ENCODE measurements around the gene RASGRF1.

Gene RASGRF1

DNA sequence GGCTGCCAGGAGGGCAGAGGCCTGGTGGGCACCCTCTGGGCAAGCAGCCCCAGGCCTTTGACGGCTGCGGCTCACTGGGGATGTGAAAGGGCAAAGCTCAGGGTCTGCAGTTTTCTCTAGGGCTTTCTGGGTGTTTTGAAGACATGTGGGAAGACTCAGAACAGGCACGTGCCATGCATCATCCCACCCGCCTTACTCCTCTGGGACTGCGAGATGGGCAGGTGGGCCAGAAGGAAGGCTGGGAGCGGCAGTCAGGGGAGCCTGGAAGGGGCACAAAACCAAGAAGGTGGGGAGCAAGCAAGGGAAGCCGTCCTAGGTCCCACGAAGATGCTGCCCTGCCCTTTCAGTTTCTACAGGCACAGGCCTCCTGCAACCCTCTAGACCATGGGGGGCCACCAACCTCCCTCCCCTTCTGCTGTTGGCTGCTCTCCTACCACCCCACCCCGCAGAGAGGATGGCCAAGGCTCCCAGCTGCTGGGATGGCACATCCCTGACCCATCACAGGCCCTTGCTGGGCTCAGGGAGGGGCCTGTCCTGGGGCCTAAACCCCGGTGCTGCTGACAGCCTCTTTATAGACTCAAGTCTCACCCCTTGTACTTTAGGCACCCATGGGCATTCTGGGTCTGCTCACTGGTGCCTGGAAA, 73.9 kb downstream of the RASGRF1 start:
- H3K4me3 ChIP-seq (ENCODE audit: low read length), result no peak overlapping the region

DNA sequence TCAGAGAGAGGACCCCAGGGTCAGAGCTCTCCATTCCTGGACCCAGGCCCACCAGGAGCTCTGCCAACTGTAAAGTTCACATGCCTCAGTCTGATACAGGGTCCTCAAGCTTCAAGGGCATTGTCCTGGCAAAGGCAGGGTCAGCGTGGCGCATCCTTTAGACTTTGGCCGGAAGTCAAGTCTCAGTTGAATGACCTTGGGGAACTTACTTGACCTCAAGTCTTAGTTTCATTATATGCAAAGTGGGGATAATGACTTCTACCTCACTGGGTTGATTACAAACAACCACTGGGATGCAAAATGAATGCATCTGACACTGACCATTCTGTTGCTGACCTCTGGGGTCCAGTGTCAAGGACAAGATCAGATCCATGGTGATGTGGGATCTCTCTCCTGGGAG, 75.2 kb downstream of the RASGRF1 start:
- TF ChIP-seq, protein P1, sequence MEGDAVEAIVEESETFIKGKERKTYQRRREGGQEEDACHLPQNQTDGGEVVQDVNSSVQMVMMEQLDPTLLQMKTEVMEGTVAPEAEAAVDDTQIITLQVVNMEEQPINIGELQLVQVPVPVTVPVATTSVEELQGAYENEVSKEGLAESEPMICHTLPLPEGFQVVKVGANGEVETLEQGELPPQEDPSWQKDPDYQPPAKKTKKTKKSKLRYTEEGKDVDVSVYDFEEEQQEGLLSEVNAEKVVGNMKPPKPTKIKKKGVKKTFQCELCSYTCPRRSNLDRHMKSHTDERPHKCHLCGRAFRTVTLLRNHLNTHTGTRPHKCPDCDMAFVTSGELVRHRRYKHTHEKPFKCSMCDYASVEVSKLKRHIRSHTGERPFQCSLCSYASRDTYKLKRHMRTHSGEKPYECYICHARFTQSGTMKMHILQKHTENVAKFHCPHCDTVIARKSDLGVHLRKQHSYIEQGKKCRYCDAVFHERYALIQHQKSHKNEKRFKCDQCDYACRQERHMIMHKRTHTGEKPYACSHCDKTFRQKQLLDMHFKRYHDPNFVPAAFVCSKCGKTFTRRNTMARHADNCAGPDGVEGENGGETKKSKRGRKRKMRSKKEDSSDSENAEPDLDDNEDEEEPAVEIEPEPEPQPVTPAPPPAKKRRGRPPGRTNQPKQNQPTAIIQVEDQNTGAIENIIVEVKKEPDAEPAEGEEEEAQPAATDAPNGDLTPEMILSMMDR (conservative IDR thresholded peaks at IDR 0.05; ENCODE audit: low read depth, low read length), result no peak
- no peak overlapping the region for H3K4me3 ChIP-seq (ENCODE audit: low read length)
- DNase-seq (ENCODE audit: low read depth), result no peak

More for the DNA sequence above, 73.9 kb downstream of the RASGRF1 start:
- TF ChIP-seq, protein P1 (conservative IDR thresholded peaks at IDR 0.05; ENCODE audit: low read depth, low read length), result no peak
- no peak for DNase-seq (ENCODE audit: low read depth)

DNA sequence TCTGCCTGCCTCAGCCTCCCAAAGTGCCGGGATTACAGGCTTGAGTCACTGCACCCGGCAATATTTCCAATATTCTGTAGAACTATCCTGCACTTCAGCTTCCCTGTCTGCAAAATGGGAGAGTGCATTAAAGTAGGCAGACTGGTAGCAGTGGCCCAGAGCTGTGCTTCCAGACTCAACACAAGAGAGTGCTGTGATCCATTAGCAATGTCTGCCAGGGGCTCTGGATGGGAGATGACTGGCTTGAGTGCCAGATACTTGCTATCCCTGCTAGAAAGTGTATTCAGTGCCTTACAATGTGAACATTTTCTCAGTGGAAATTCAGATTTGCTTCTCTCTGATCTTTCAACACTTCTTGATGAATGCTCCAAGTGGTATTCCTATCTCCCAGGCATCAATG, 80.3 kb downstream of the RASGRF1 start:
- no peak overlapping the region for H3K4me3 ChIP-seq (ENCODE audit: low read length)
- TF ChIP-seq, protein P1 (conservative IDR thresholded peaks at IDR 0.05; ENCODE audit: low read depth, low read length), result no peak
- DNase-seq (ENCODE audit: low read depth), result no peak

DNA sequence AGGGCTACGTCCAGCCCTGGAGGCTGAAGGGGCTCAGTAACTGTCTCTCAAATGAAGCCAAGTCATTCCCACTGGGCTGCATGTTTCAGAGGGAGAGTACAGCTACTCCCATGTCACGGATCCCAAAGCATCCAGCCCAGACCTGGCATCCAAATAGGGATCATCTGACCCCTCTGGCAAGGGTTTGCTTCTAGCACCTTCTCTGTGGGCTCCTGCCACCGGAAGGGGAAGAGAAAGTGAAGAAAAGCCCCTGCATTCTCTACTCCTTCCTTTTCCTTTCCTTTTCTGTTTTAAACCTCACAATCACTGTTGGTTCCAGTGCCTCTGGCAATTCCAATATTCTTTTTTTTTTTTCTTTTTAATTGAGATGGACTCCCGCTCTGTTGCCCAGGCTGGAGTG, 81.2 kb downstream of the RASGRF1 start:
- no peak for DNase-seq (ENCODE audit: low read depth)
- H3K4me3 ChIP-seq (ENCODE audit: low read length), result no peak overlapping the region
- TF ChIP-seq, protein P1 (conservative IDR thresholded peaks at IDR 0.05; ENCODE audit: low read depth, low read length), result no peak

DNA sequence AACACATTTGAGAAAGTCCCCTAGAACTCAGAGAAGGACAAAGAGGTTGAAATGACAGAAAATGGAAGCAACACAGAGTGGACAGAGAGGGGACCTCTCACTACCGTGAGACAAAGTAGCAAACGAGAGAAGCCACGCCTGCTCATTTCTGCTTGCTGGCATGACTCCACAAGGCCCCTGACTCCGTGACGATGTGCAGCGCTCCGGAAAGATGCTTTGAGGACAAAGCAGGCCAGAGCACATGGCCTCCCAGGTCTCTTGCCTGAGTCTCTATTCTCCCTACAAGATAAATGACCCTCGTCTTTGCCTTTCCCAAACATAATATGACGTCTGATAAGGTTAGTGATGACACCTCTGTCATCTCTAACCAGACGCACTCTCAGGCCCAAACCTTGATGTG, 81.9 kb downstream of the RASGRF1 start:
- TF ChIP-seq, protein P1 (conservative IDR thresholded peaks at IDR 0.05; ENCODE audit: low read depth, low read length), result no peak
- no peak for DNase-seq (ENCODE audit: low read depth)
- no peak overlapping the region for H3K4me3 ChIP-seq (ENCODE audit: low read length)

DNA sequence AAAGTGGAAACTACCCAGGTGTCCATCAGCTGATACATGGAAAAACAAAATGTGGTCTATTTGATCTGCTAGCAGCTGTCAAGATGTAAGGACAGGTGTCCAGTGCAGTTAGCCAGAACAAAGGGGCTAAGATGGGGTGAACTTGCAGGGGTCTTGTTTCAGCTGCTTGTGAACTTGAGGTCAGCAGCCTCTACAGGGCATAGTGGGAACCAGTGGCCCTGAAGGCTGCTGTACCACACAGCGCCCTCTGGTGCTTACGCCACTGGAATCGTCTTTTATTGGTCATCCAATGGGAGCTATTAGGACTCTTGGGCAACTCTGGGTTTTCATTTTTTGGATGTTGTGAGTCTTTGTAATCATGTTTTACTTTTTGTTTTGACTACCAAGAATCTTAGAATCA, 83.5 kb downstream of the RASGRF1 start:
- TF ChIP-seq, protein P1 (conservative IDR thresholded peaks at IDR 0.05; ENCODE audit: low read depth, low read length), result peak; percentile 57
- DNase-seq (ENCODE audit: low read depth), result no peak
- no peak overlapping the region for H3K4me3 ChIP-seq (ENCODE audit: low read length)

DNA sequence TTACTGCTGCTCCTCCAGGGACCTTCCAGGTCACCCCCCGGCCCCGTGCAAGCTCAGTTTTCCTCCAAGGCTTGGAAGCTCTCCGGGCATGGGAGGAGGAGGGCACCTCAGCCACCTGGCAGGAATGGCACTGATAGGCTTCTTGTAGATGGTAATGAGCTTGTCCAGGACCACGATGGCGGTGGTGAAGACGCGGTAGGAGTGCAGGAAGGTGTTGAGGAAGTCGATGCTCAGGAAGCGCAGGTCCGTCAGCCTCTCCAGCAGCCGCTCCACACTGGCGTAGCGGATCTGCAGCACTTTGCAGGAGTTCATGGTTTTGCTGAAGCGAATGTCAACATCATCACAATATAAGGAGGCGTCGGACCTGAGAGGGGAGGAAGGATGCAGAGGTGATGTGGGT, 84.5 kb downstream of the RASGRF1 start:
- no peak for DNase-seq (ENCODE audit: low read depth)
- TF ChIP-seq, protein P1 (conservative IDR thresholded peaks at IDR 0.05; ENCODE audit: low read depth, low read length), result no peak
- H3K4me3 ChIP-seq (ENCODE audit: low read length), result no peak overlapping the region
